Measurements from ENCODE around the gene ATP10A. TPM values are rescaled to one million over a fixed set of nuclear protein-coding genes. Genes with fewer than 3 reads are reported as not detected.

ATP10A gene
- total and polyA plus RNA-seq, 3 experiments from 2014 or later, result 8.2 to 28.9 (median 24.0) TPM

- H3K27ac ChIP-seq (ENCODE audit: low read depth, low read length), result no peak overlapping the region
- no peaks in the 10 kb centered on the region for H3K9me3 Mint-ChIP-seq
- H3K36me3 Mint-ChIP-seq, result peaks cover 0 to 43% (median 4%) of the 10 kb centered on the region in 3 donors
- H3K27ac Mint-ChIP-seq, result peak overlapping the region in 1 of 8 donors; percentile 23
- peaks cover 8% of the 10 kb centered on the region for H3K36me3 ChIP-seq (ENCODE audit: insufficient read depth, low read length)
- no peak overlapping the region for H3K4me3 Mint-ChIP-seq
- no peak for DNase-seq
- H3K4me3 ChIP-seq (ENCODE audit: low read length), result no peak overlapping the region
- H3K27me3 ChIP-seq (ENCODE audit: insufficient read depth, low read length, poor library complexity, severe bottlenecking), result no peaks in the 10 kb centered on the region
- CTCF ChIA-PET, result no interaction called here
- H3K4me1 ChIP-seq (ENCODE audit: insufficient read depth, low read length), result no peaks in the 10 kb centered on the region
- H3K4me1 Mint-ChIP-seq, result peaks cover 0 to 22% (median 4%) of the 10 kb centered on the region in 3 donors
- POLR2A ChIA-PET, result no interaction called here
- no peaks in the 10 kb centered on the region for H3K27me3 Mint-ChIP-seq
- no peaks in the 10 kb centered on the region for H3K9me3 ChIP-seq (ENCODE audit: low read length)
These were observed 91.8 kb downstream of the ATP10A start for GRCh38 chr15:25771338-25771706.

- POLR2A ChIA-PET, result no interaction called here
- CTCF ChIA-PET, result no interaction called here
- H3K4me1 Mint-ChIP-seq, result peaks cover 0 to 22% (median 4%) of the 10 kb centered on the region in 3 donors
- H3K4me1 ChIP-seq (ENCODE audit: insufficient read depth, low read length), result no peaks in the 10 kb centered on the region
- H3K27ac Mint-ChIP-seq, result peak overlapping the region in 1 of 8 donors; percentile 37
- peaks cover 0 to under 1% (median 0%) of the 10 kb centered on the region in 5 donors for H3K9me3 Mint-ChIP-seq
- H3K36me3 ChIP-seq (ENCODE audit: insufficient read depth, low read length), result peaks cover 8% of the 10 kb centered on the region
- no peaks in the 10 kb centered on the region for H3K9me3 ChIP-seq (ENCODE audit: low read length)
- no peak overlapping the region for H3K27ac ChIP-seq (ENCODE audit: low read depth, low read length)
- DNase-seq, result no peak
- H3K4me3 ChIP-seq (ENCODE audit: low read length), result no peak overlapping the region
- no peaks in the 10 kb centered on the region for H3K27me3 ChIP-seq (ENCODE audit: insufficient read depth, low read length, poor library complexity, severe bottlenecking)
- no peaks in the 10 kb centered on the region for H3K27me3 Mint-ChIP-seq
- no peak overlapping the region for H3K4me3 Mint-ChIP-seq
- peaks cover 1 to 46% (median 5%) of the 10 kb centered on the region in 3 donors for H3K36me3 Mint-ChIP-seq
These were observed 92.3 kb downstream of the ATP10A start for GRCh38 chr15:25770618-25771337.

- H3K36me3 ChIP-seq (ENCODE audit: insufficient read depth, low read length), result peaks cover under 1% of the 10 kb centered on the region
- H3K27me3 ChIP-seq (ENCODE audit: insufficient read depth, low read length, poor library complexity, severe bottlenecking), result no peaks in the 10 kb centered on the region
- no peak overlapping the region for H3K4me3 ChIP-seq (ENCODE audit: low read length)
- H3K27ac ChIP-seq (ENCODE audit: low read depth, low read length), result no peak overlapping the region
- ChIA-PET CTCF (no interaction called here), POLR2A (no interaction called here)
- H3K4me1 ChIP-seq (ENCODE audit: insufficient read depth, low read length), result no peaks in the 10 kb centered on the region
- Mint-ChIP-seq H3K9me3 (peaks cover 0 to 3% (median 0%) of the 10 kb centered on the region in 5 donors), H3K27me3 (no peaks in the 10 kb centered on the region), H3K4me1 (peaks cover 0 to 22% (median 4%) of the 10 kb centered on the region in 3 donors), H3K4me3 (no peak overlapping the region), H3K27ac (no peak overlapping the region), H3K36me3 (peaks cover 9 to 52% (median 9%) of the 10 kb centered on the region in 3 donors)
- H3K9me3 ChIP-seq (ENCODE audit: low read length), result no peaks in the 10 kb centered on the region
- DNase-seq, result no peak
These were observed 93.1 kb downstream of the ATP10A start for GRCh38 chr15:25770031-25770430.

GRCh38 chr15:25768271-25768670 lies 94.9 kb downstream of the ATP10A start:
- DNase-seq, result no peak
- Mint-ChIP-seq H3K4me3 (no peak overlapping the region), H3K4me1 (peaks cover 0 to 18% (median 1%) of the 10 kb centered on the region in 3 donors), H3K27me3 (no peaks in the 10 kb centered on the region), H3K36me3 (peaks cover 9 to 65% (median 11%) of the 10 kb centered on the region in 3 donors), H3K9me3 (peaks cover 0 to 8% (median 0%) of the 10 kb centered on the region in 5 donors), H3K27ac (no peak overlapping the region)
- POLR2A ChIA-PET, result no interaction called here
- Histone ChIP-seq H3K4me1 (ENCODE audit: insufficient read depth, low read length) (no peaks in the 10 kb centered on the region), H3K9me3 (ENCODE audit: low read length) (no peaks in the 10 kb centered on the region), H3K27me3 (ENCODE audit: insufficient read depth, low read length, poor library complexity, severe bottlenecking) (no peaks in the 10 kb centered on the region), H3K27ac (ENCODE audit: low read depth, low read length) (no peak overlapping the region), H3K4me3 (ENCODE audit: low read length) (no peak overlapping the region), H3K36me3 (ENCODE audit: insufficient read depth, low read length) (no peaks in the 10 kb centered on the region)
- CTCF ChIA-PET, result no interaction called here

- POLR2A ChIA-PET, result no interaction called here
- H3K4me3 Mint-ChIP-seq, result no peak overlapping the region
- peaks cover 9 to 59% (median 11%) of the 10 kb centered on the region in 3 donors for H3K36me3 Mint-ChIP-seq
- H3K27ac Mint-ChIP-seq, result no peak overlapping the region
- Histone ChIP-seq H3K36me3 (ENCODE audit: insufficient read depth, low read length) (no peaks in the 10 kb centered on the region), H3K4me3 (ENCODE audit: low read length) (no peak overlapping the region), H3K27ac (ENCODE audit: low read depth, low read length) (no peak overlapping the region), H3K27me3 (ENCODE audit: insufficient read depth, low read length, poor library complexity, severe bottlenecking) (no peaks in the 10 kb centered on the region), H3K4me1 (ENCODE audit: insufficient read depth, low read length) (no peaks in the 10 kb centered on the region), H3K9me3 (ENCODE audit: low read length) (no peaks in the 10 kb centered on the region)
- H3K9me3 Mint-ChIP-seq, result peaks cover 0 to 8% (median 0%) of the 10 kb centered on the region in 5 donors
- H3K4me1 Mint-ChIP-seq, result peaks cover 0 to 13% (median 1%) of the 10 kb centered on the region in 3 donors
- CTCF ChIA-PET, result no interaction called here
- DNase-seq, result no peak
- no peaks in the 10 kb centered on the region for H3K27me3 Mint-ChIP-seq
These were observed 95.6 kb downstream of the ATP10A start for GRCh38 chr15:25767356-25768151.

- H3K4me3 Mint-ChIP-seq, result no peak overlapping the region
- Histone ChIP-seq H3K27ac (ENCODE audit: low read depth, low read length) (no peak overlapping the region), H3K27me3 (ENCODE audit: insufficient read depth, low read length, poor library complexity, severe bottlenecking) (no peaks in the 10 kb centered on the region), H3K4me1 (ENCODE audit: insufficient read depth, low read length) (no peaks in the 10 kb centered on the region), H3K4me3 (ENCODE audit: low read length) (no peak overlapping the region), H3K36me3 (ENCODE audit: insufficient read depth, low read length) (no peaks in the 10 kb centered on the region), H3K9me3 (ENCODE audit: low read length) (no peaks in the 10 kb centered on the region)
- H3K27me3 Mint-ChIP-seq, result no peaks in the 10 kb centered on the region
- peaks cover 0 to 8% (median 0%) of the 10 kb centered on the region in 5 donors for H3K9me3 Mint-ChIP-seq
- no peak for DNase-seq
- H3K36me3 Mint-ChIP-seq, result peaks cover 9 to 52% (median 11%) of the 10 kb centered on the region in 3 donors
- H3K27ac Mint-ChIP-seq, result no peak overlapping the region
- ChIA-PET POLR2A (no interaction called here), CTCF (no interaction called here)
- peaks cover 0 to 15% (median 1%) of the 10 kb centered on the region in 3 donors for H3K4me1 Mint-ChIP-seq
These were observed 96.7 kb downstream of the ATP10A start for GRCh38 chr15:25766417-25766816.

- H3K36me3 Mint-ChIP-seq, result peaks cover 9 to 47% (median 11%) of the 10 kb centered on the region in 3 donors
- peaks cover 0 to 15% (median 1%) of the 10 kb centered on the region in 3 donors for H3K4me1 Mint-ChIP-seq
- Histone ChIP-seq H3K9me3 (ENCODE audit: low read length) (no peaks in the 10 kb centered on the region), H3K27me3 (ENCODE audit: insufficient read depth, low read length, poor library complexity, severe bottlenecking) (no peaks in the 10 kb centered on the region), H3K36me3 (ENCODE audit: insufficient read depth, low read length) (no peaks in the 10 kb centered on the region), H3K4me1 (ENCODE audit: insufficient read depth, low read length) (no peaks in the 10 kb centered on the region), H3K4me3 (ENCODE audit: low read length) (no peak overlapping the region), H3K27ac (ENCODE audit: low read depth, low read length) (no peak overlapping the region)
- ChIA-PET POLR2A (no interaction called here), CTCF (no interaction called here)
- no peak for DNase-seq
- no peak overlapping the region for H3K27ac Mint-ChIP-seq
- H3K4me3 Mint-ChIP-seq, result no peak overlapping the region
- peaks cover 0 to 8% (median 0%) of the 10 kb centered on the region in 5 donors for H3K9me3 Mint-ChIP-seq
- no peaks in the 10 kb centered on the region for H3K27me3 Mint-ChIP-seq
These were observed 98.0 kb downstream of the ATP10A start for GRCh38 chr15:25764980-25765735.

GRCh38 chr15:25763954-25764353 lies 99.2 kb downstream of the ATP10A start:
- POLR2A ChIA-PET, result no interaction called here
- no peaks in the 10 kb centered on the region for H3K27me3 Mint-ChIP-seq
- peaks cover 0 to 14% (median 1%) of the 10 kb centered on the region in 3 donors for H3K4me1 Mint-ChIP-seq
- H3K27me3 ChIP-seq (ENCODE audit: insufficient read depth, low read length, poor library complexity, severe bottlenecking), result no peaks in the 10 kb centered on the region
- DNase-seq, result no peak
- H3K27ac Mint-ChIP-seq, result no peak overlapping the region
- H3K27ac ChIP-seq (ENCODE audit: low read depth, low read length), result no peak overlapping the region
- no peak overlapping the region for H3K4me3 Mint-ChIP-seq
- H3K36me3 ChIP-seq (ENCODE audit: insufficient read depth, low read length), result no peaks in the 10 kb centered on the region
- H3K4me1 ChIP-seq (ENCODE audit: insufficient read depth, low read length), result no peaks in the 10 kb centered on the region
- H3K9me3 Mint-ChIP-seq, result peaks cover 0 to 8% (median 0%) of the 10 kb centered on the region in 5 donors
- H3K9me3 ChIP-seq (ENCODE audit: low read length), result no peaks in the 10 kb centered on the region
- H3K36me3 Mint-ChIP-seq, result peaks cover 9 to 45% (median 11%) of the 10 kb centered on the region in 3 donors
- H3K4me3 ChIP-seq (ENCODE audit: low read length), result no peak overlapping the region
- CTCF ChIA-PET, result no interaction called here
